B cell (primary cell): ENCODE measurements around the gene BBOX1. TPM values are rescaled to one million over a fixed set of nuclear protein-coding genes. Genes with fewer than 3 reads are reported as not detected.

Experiments used
- ATAC-seq: fragments of 200-7000 bp; cut with Tn5 transposase; one replicate; pipeline ENCODE4 v1.10.0; 2021; ENCODE audit warnings: low read depth, mild to moderate bottlenecking, moderate number of reproducible peaks, moderate library complexity
- CTCF ChIA-PET: fragments of 350-600 bp; sonication (Branson Sonifier 250); formaldehyde crosslinking; loops from one replicate; lab custom pipeline; 2021; ENCODE audit warnings: antibody characterized with exemption, inconsistent platforms; lab: Charles Lee
- POLR2A ChIA-PET: fragments of 350-600 bp; sonication (Branson Sonifier 250); formaldehyde crosslinking; loops from one replicate; lab custom pipeline; 2021; ENCODE audit warnings: antibody characterized with exemption; lab: Charles Lee
- DNase-seq: peaks from one replicate; pipeline ENCODE4 v3.0.0; 2013
- H2AFZ ChIP-seq: 2 replicates; pipeline ENCODE4 v1.6.1; 2012; ENCODE audit warnings: mild to moderate bottlenecking, low read depth, low read length; ENCODE audit not compliant: insufficient read depth, poor library complexity, severe bottlenecking
- H3K27ac ChIP-seq, 2 donors: 1 replicate in 1 of 2; 2 replicates in 1 of 2; pipeline ENCODE4 v1.5.1; 2012 to 2013; ENCODE audit warnings: low read length in 2 of 2, mild to moderate bottlenecking in 2 of 2, moderate library complexity in 1 of 2
- H3K27me3 ChIP-seq, 4 experiments: fragments of 200-600 bp in 1 of 4; sonication (generic) in 1 of 4; replicated peaks in 1 of 4; 1 replicate in 2 of 4; 2 replicates in 2 of 4; pipeline versions ENCODE4 v1.6.1 to v1.7.0; 2013 to 2016; ENCODE audit warnings: low read length in 3 of 4, mild to moderate bottlenecking in 2 of 4, mixed read lengths in 1 of 4, moderate library complexity in 1 of 4; ENCODE audit not compliant: insufficient read depth in 4 of 4, control insufficient read depth in 3 of 4; ENCODE audit errors: control extremely low read depth in 1 of 4
- H3K36me3 ChIP-seq, 2 experiments: replicated peaks in 1 of 2; 1 replicate in 1 of 2; 2 replicates in 1 of 2; pipeline versions ENCODE4 v1.6.1 to v1.7.1; 2013; ENCODE audit warnings: low read length in 1 of 2; ENCODE audit not compliant: insufficient read depth in 2 of 2, control insufficient read depth in 1 of 2; ENCODE audit errors: control extremely low read depth in 1 of 2, extremely low read depth in 1 of 2
- H3K4me1 ChIP-seq, 2 donors: fragments of 200-600 bp in 1 of 2; sonication (generic) in 1 of 2; 1 replicate in 1 of 2; 2 replicates in 1 of 2; pipeline versions ENCODE4 v1.5.1 to v1.6.1; 2013 to 2017; ENCODE audit warnings: low read length in 2 of 2; ENCODE audit not compliant: control insufficient read depth in 2 of 2, insufficient read depth in 2 of 2
- H3K4me2 ChIP-seq: replicated peaks from 2 replicates; pipeline ENCODE3; 2012; ENCODE audit warnings: mild to moderate bottlenecking, low read depth, low read length; ENCODE audit not compliant: poor library complexity, severe bottlenecking
- H3K4me3 ChIP-seq, 5 experiments: fragments of 200-600 bp in 1 of 5; sonication (generic) in 1 of 5; 1 replicate in 3 of 5; 2 replicates in 2 of 5; pipeline versions ENCODE4 v1.5.1 to v1.7.0; 2011 to 2016; ENCODE audit warnings: low read length in 4 of 5, mild to moderate bottlenecking in 4 of 5, low read depth in 2 of 5, control low read depth in 1 of 5, moderate library complexity in 1 of 5; ENCODE audit not compliant: insufficient read depth in 1 of 5; ENCODE audit errors: control extremely low read depth in 1 of 5, extremely low read depth in 1 of 5
- H3K79me2 ChIP-seq: fragments of 200-600 bp; sonication (generic); one replicate; pipeline ENCODE4 v1.6.0; 2016; ENCODE audit warnings: low read length; ENCODE audit not compliant: control insufficient read depth, insufficient read depth
- H3K9ac ChIP-seq: fragments of 200-600 bp; sonication (generic); 2 replicates; pipeline ENCODE4 v1.6.1; 2017; ENCODE audit warnings: mild to moderate bottlenecking, low read length, moderate library complexity
- H3K9me3 ChIP-seq, 3 donors: one replicate each; pipeline versions ENCODE4 v1.6.1 to v1.7.1; 2013; ENCODE audit warnings: low read length in 2 of 3; ENCODE audit not compliant: control insufficient read depth in 2 of 3, insufficient read depth in 1 of 3; ENCODE audit errors: control extremely low read depth in 1 of 3
- H4K20me1 ChIP-seq: 2 replicates; pipeline ENCODE4 v1.6.0; 2012; ENCODE audit warnings: mild to moderate bottlenecking, low read length; ENCODE audit not compliant: insufficient read depth, control insufficient read depth, poor library complexity, severe bottlenecking
- H3K27ac Mint-ChIP-seq: one replicate; pipeline ENCODE4 v1.8.0; 2021; ENCODE audit warnings: mixed read lengths
- H3K27me3 Mint-ChIP-seq: one replicate; pipeline ENCODE4 v1.8.0; 2021; ENCODE audit warnings: mixed read lengths
- H3K4me1 Mint-ChIP-seq: one replicate; pipeline ENCODE4 v1.8.0; 2021; ENCODE audit warnings: mixed read lengths
- H3K4me3 Mint-ChIP-seq: one replicate; pipeline ENCODE4 v1.8.0; 2021; ENCODE audit warnings: mixed read lengths
- H3K9me3 Mint-ChIP-seq: one replicate; pipeline ENCODE4 v1.8.0; 2022; ENCODE audit warnings: mixed read lengths; ENCODE audit not compliant: insufficient read depth
- CTCF ChIP-seq: fragments of 200-600 bp; IDR thresholded peaks from one replicate; pipeline ENCODE4 v1.8.0; 2022; ENCODE audit warnings: antibody characterized with exemption, mild to moderate bottlenecking
- EZH2 ChIP-seq: IDR thresholded peaks from 2 replicates; pipeline ENCODE4 v1.6.1; 2012; ENCODE audit warnings: borderline replicate concordance, low read depth, mild to moderate bottlenecking, moderate library complexity, low read length; ENCODE audit not compliant: insufficient read depth, poor library complexity, severe bottlenecking
- WGBS: methylation state at CpG from one replicate; pipeline ENCODE4 v1.1.5; 2013; ENCODE audit warnings: missing lambda C conversion rate; ENCODE audit not compliant: insufficient coverage; 5-methylcytosine and 5-hydroxymethylcytosine counted together
- intact Hi-C: fragments of 100-400 bp; cut with micrococcal nuclease; formaldehyde crosslinking; loops from one replicate; pipeline ENCODE4 v1.10.0; 2022
- polyA plus RNA-seq: library from polyadenylated mRNA; depleted of rRNA; stranded (reverse); fragments of >200 nt; gene quantifications from 2 replicates; pipeline ENCODE4 v1.2.3, GENCODE V29; 2012
- total RNA-seq, 2 donors: library from RNA; stranded (reverse); fragments of 120-200 nt in 1 of 2; gene quantifications; 1 replicate in 1 of 2; 2 replicates in 1 of 2; pipeline versions ENCODE4 v1.2.3 to v1.2.4, GENCODE V29; 2013 to 2022

BBOX1 gene
- total and polyA plus RNA-seq, 2 donors (not counting 1 experiment from before 2014, with no cell fraction given), result not detected

GRCh38 chr11:27002431-27002830 lies 38.2 kb upstream of the BBOX1 start:
- no peak overlapping the region for H3K27ac Mint-ChIP-seq
- no peaks in the 10 kb centered on the region for H4K20me1 ChIP-seq
- no peak overlapping the region for H3K27ac ChIP-seq
- 46% methylated on average over 2 of the region's 3 CpGs for WGBS
- H3K4me1 Mint-ChIP-seq, result no peaks in the 10 kb centered on the region
- intact Hi-C loops, result no loop called here
- DNase-seq, result no peak
- H3K9me3 ChIP-seq, result no peaks in the 10 kb centered on the region
- CTCF ChIA-PET, result no interaction called here
- H3K4me2 ChIP-seq, result no peak overlapping the region
- peaks cover 3% of the 10 kb centered on the region for H3K9me3 Mint-ChIP-seq
- no peak overlapping the region for H2AFZ ChIP-seq
- no peaks in the 10 kb centered on the region for H3K36me3 ChIP-seq
- no peak for TF ChIP-seq CTCF
- TF ChIP-seq EZH2, result no peak
- no peaks in the 10 kb centered on the region for H3K27me3 Mint-ChIP-seq
- no peaks in the 10 kb centered on the region for H3K79me2 ChIP-seq
- no peaks in the 10 kb centered on the region for H3K27me3 ChIP-seq
- no peaks in the 10 kb centered on the region for H3K4me1 ChIP-seq
- H3K4me3 ChIP-seq, result no peak overlapping the region
- POLR2A ChIA-PET, result no interaction called here
- H3K4me3 Mint-ChIP-seq, result no peak overlapping the region
- H3K9ac ChIP-seq, result no peak overlapping the region
- ATAC-seq, result no peak

- Mint-ChIP-seq H3K4me1 (no peaks in the 10 kb centered on the region), H3K9me3 (peaks cover 3% of the 10 kb centered on the region), H3K27me3 (no peaks in the 10 kb centered on the region), H3K4me3 (no peak overlapping the region), H3K27ac (no peak overlapping the region)
- ChIA-PET POLR2A (no interaction called here), CTCF (no interaction called here)
- no peaks in the 10 kb centered on the region for H3K79me2 ChIP-seq
- H3K9me3 ChIP-seq, result no peaks in the 10 kb centered on the region
- H3K36me3 ChIP-seq, result no peaks in the 10 kb centered on the region
- intact Hi-C loops, result no loop called here
- no peak overlapping the region for H2AFZ ChIP-seq
- no peak overlapping the region for H3K27ac ChIP-seq
- no peak overlapping the region for H3K4me2 ChIP-seq
- ATAC-seq (no peak), DNase-seq (no peak)
- H3K9ac ChIP-seq, result no peak overlapping the region
- no peak for TF ChIP-seq EZH2
- no peak for TF ChIP-seq CTCF
- WGBS, result 60% methylated on average over 1 of the region's 4 CpGs
- H3K4me1 ChIP-seq, result no peaks in the 10 kb centered on the region
- no peaks in the 10 kb centered on the region for H4K20me1 ChIP-seq
- no peak overlapping the region for H3K4me3 ChIP-seq
- no peaks in the 10 kb centered on the region for H3K27me3 ChIP-seq
Measured at GRCh38 chr11:27002838-27003237, 37.8 kb upstream of the BBOX1 start.
